Stimulated activated memory B cell treated with anti-CD40 and anti-IgM and Interleukin-4, amounts not matched to agents 10 μg/mL and 1 μg/mL and 100 μg/mL, for 72 hours (primary cell): ENCODE data around the gene EPSTI1.
"Not testable (repeated sequence)": the region's sequence is repeated elsewhere in the genome, so short reads cannot be mapped to it uniquely, and the experiment has no call there.

Experiments used
- ATAC-seq: fragments of 150-1000 bp; cut with Tn5 transposase; 2 replicates; pipeline ENCODE4 v1.10.0; 2021
- H3K27ac Mint-ChIP-seq: one replicate; pipeline ENCODE4 v1.8.0; 2022; ENCODE audit warnings: mild to moderate bottlenecking, mixed read lengths
- H3K27me3 Mint-ChIP-seq: one replicate; pipeline ENCODE4 v1.8.0; 2022; ENCODE audit warnings: mixed read lengths
- H3K36me3 Mint-ChIP-seq: one replicate; pipeline ENCODE4 v1.8.0; 2022; ENCODE audit warnings: mixed read lengths
- H3K4me1 Mint-ChIP-seq: one replicate; pipeline ENCODE4 v1.8.0; 2022; ENCODE audit warnings: mixed read lengths
- H3K4me3 Mint-ChIP-seq: one replicate; pipeline ENCODE4 v1.8.0; 2022; ENCODE audit warnings: mild to moderate bottlenecking, moderate library complexity, mixed read lengths
- H3K9me3 Mint-ChIP-seq: one replicate; pipeline ENCODE4 v1.8.0; 2022; ENCODE audit warnings: mixed read lengths

The EPSTI1 gene

GRCh38 chr13:42991233-42991897, 676 bp downstream of the EPSTI1 start:
- H3K9me3 Mint-ChIP-seq, ATAC-seq, H3K27me3 Mint-ChIP-seq, H3K36me3 Mint-ChIP-seq: not testable (repeated sequence)
- Mint-ChIP-seq H3K4me3 (peak overlapping the region; percentile 98), H3K27ac (peak overlapping the region; percentile 100), H3K4me1 (peaks cover 42% of the 10 kb centered on the region)

- Mint-ChIP-seq H3K4me3 (peak overlapping the region; percentile 98), H3K4me1 (peaks cover 48% of the 10 kb centered on the region), H3K27me3 (no peaks in the 10 kb centered on the region), H3K9me3 (no peaks in the 10 kb centered on the region), H3K36me3 (no peaks in the 10 kb centered on the region), H3K27ac (peak overlapping the region; percentile 100)
- no peak for ATAC-seq
Measured at GRCh38 chr13:42990291-42991232, 1.5 kb downstream of the EPSTI1 start.

GRCh38 chr13:42986176-42986574, 5.9 kb downstream of the EPSTI1 start:
- H3K36me3 Mint-ChIP-seq: no peaks in the 10 kb centered on the region
- ATAC-seq: no peak
- H3K4me1 Mint-ChIP-seq: peaks cover 51% of the 10 kb centered on the region
- H3K27me3 Mint-ChIP-seq: no peaks in the 10 kb centered on the region
- peak overlapping the region; percentile 52 for H3K27ac Mint-ChIP-seq
- no peaks in the 10 kb centered on the region for H3K9me3 Mint-ChIP-seq
- H3K4me3 Mint-ChIP-seq: no peak overlapping the region

DNA sequence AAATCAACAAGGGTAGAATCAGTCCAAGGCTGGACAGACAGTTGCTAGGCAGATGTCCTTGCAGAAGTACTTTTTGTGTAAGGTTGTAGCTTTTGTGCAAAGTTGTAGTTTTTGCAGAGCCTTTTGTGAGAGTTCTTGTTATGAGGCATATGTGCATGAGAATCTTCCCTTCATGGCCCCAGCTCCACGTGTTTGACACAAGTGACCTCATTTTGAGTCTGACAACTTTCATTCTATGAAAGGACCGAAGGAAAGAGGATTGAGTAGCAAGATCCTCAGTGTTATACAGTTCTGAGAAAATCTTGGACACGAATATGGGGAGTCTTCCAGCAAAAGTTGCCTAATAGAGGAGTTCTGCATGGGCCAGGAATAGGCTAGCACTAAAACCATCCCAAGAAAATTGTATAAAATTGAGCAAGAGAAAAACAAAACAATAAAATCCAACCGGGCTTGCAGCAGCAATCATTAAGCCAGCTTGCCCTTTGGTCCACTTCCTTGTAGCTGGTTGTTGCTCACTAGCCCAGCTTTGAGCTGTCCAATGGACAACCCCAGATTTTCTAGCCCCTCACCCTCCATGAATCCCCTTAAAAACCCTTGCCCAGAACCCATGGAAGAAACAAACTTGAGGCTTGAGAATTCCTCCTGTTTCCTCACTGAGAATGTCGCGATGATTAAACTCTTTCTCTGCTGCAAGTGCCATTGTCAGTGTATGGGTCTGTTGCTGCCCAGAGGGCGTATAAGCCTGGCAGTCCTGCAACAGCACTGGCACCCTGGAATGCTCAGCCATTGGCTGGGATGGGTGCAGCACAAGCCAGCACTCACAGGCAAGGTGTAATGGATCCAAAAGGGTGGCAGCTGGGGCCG, 6.5 kb downstream of the EPSTI1 start:
- Mint-ChIP-seq H3K36me3 (no peaks in the 10 kb centered on the region), H3K4me1 (peaks cover 45% of the 10 kb centered on the region), H3K9me3 (no peaks in the 10 kb centered on the region), H3K27me3 (no peaks in the 10 kb centered on the region), H3K27ac (peak overlapping the region; percentile 52), H3K4me3 (no peak overlapping the region)
- no peak for ATAC-seq

DNA sequence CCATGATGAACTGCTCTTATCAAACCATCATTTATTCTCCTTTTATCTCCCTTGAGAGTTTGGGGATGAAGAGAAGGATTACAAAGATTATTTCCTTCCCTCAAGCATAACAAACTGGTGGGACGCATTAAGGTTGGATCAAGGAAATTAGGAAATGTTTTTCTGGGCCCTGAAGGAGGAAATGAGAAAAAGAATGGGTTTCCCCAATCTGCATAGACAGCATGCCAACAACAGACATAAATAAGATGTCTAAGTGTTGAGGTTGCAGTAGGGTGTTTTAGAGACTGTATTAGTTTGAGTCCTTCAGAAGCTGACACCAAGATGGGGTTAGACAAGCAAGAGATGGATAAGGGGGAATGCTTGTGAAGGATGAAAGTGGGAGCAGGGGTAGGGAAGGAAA, 7.3 kb downstream of the EPSTI1 start:
- Mint-ChIP-seq H3K4me3 (peak overlapping the region; percentile 1), H3K36me3 (peaks cover 8% of the 10 kb centered on the region), H3K27me3 (no peaks in the 10 kb centered on the region), H3K4me1 (peaks cover 41% of the 10 kb centered on the region), H3K27ac (peak overlapping the region; percentile 52), H3K9me3 (peaks cover 7% of the 10 kb centered on the region)
- ATAC-seq: peak; percentile 62

DNA sequence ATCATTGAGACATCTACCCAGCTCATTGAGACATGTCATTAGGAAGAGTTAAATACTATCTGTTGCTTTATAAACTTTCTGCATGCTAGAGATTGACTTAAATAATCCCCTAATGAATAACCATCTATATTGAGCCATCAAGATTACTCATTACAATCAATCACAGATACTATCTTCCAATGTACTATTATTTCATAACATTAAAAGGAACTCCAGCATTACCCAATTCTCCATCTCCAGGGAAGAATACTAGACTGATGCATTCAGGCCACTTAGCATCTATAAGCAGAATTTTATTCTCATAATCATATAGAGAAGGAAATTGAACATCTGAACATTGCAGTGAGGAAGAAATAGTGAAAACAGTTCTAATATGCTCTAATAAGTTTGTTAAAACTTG, 8.0 kb downstream of the EPSTI1 start:
- peaks cover 7% of the 10 kb centered on the region for H3K9me3 Mint-ChIP-seq
- H3K4me3 Mint-ChIP-seq: no peak overlapping the region
- H3K27ac Mint-ChIP-seq: no peak overlapping the region
- ATAC-seq: no peak
- peaks cover 10% of the 10 kb centered on the region for H3K36me3 Mint-ChIP-seq
- H3K27me3 Mint-ChIP-seq: no peaks in the 10 kb centered on the region
- H3K4me1 Mint-ChIP-seq: peaks cover 40% of the 10 kb centered on the region

DNA sequence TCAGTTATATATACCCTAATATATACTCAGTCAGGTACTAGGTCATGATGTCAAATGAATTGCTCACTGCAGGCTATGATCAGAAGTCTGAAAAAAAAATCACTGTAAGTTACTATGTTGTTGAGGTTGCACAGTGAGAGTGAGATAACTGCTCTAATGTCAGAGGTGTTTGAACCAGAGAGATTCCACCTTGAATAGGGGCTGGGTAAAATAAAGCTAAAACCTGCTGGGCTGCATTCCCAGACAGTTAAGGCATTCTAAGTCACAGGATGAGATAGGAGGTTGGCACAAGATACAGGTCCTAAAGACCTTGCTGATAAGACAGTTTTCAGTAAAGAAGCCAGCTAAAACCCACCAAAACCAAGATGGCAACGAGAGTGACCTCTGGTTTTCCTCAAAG, 10.2 kb downstream of the EPSTI1 start:
- peaks cover 7% of the 10 kb centered on the region for H3K9me3 Mint-ChIP-seq
- no peak overlapping the region for H3K4me3 Mint-ChIP-seq
- peaks cover 10% of the 10 kb centered on the region for H3K36me3 Mint-ChIP-seq
- ATAC-seq: no peak
- H3K27me3 Mint-ChIP-seq: no peaks in the 10 kb centered on the region
- H3K27ac Mint-ChIP-seq: no peak overlapping the region
- peaks cover 46% of the 10 kb centered on the region for H3K4me1 Mint-ChIP-seq

- H3K4me1 Mint-ChIP-seq: peaks cover 47% of the 10 kb centered on the region
- H3K4me3 Mint-ChIP-seq: no peak overlapping the region
- H3K9me3 Mint-ChIP-seq: peaks cover 7% of the 10 kb centered on the region
- H3K27me3 Mint-ChIP-seq: no peaks in the 10 kb centered on the region
- H3K27ac Mint-ChIP-seq: no peak overlapping the region
- ATAC-seq: no peak
- H3K36me3 Mint-ChIP-seq: peaks cover 10% of the 10 kb centered on the region
Measured at GRCh38 chr13:42981317-42981716, 10.7 kb downstream of the EPSTI1 start.

- H3K9me3 Mint-ChIP-seq: peaks cover 7% of the 10 kb centered on the region
- no peaks in the 10 kb centered on the region for H3K27me3 Mint-ChIP-seq
- no peak overlapping the region for H3K4me3 Mint-ChIP-seq
- peaks cover 15% of the 10 kb centered on the region for H3K4me1 Mint-ChIP-seq
- H3K27ac Mint-ChIP-seq: peak overlapping the region; percentile 24
- peaks cover 22% of the 10 kb centered on the region for H3K36me3 Mint-ChIP-seq
- ATAC-seq: peak; percentile 90
Measured at GRCh38 chr13:42977219-42977659, 14.8 kb downstream of the EPSTI1 start.

GRCh38 chr13:42976066-42976465, 16.0 kb downstream of the EPSTI1 start:
- ATAC-seq: no peak
- peaks cover 22% of the 10 kb centered on the region for H3K36me3 Mint-ChIP-seq
- H3K27ac Mint-ChIP-seq: no peak overlapping the region
- peaks cover 27% of the 10 kb centered on the region for H3K4me1 Mint-ChIP-seq
- no peaks in the 10 kb centered on the region for H3K27me3 Mint-ChIP-seq
- peaks cover 7% of the 10 kb centered on the region for H3K9me3 Mint-ChIP-seq
- H3K4me3 Mint-ChIP-seq: no peak overlapping the region

GRCh38 chr13:42973581-42973980, 18.5 kb downstream of the EPSTI1 start:
- Mint-ChIP-seq H3K4me3 (no peak overlapping the region), H3K27ac (no peak overlapping the region), H3K9me3 (no peaks in the 10 kb centered on the region), H3K27me3 (no peaks in the 10 kb centered on the region), H3K4me1 (peaks cover 43% of the 10 kb centered on the region), H3K36me3 (peaks cover 17% of the 10 kb centered on the region)
- no peak for ATAC-seq

GRCh38 chr13:42971691-42972347, 20.2 kb downstream of the EPSTI1 start:
- H3K4me3 Mint-ChIP-seq: peak overlapping the region; percentile 10
- no peaks in the 10 kb centered on the region for H3K27me3 Mint-ChIP-seq
- H3K4me1 Mint-ChIP-seq: peaks cover 36% of the 10 kb centered on the region
- peaks cover 24% of the 10 kb centered on the region for H3K36me3 Mint-ChIP-seq
- H3K27ac Mint-ChIP-seq: peak overlapping the region; percentile 74
- ATAC-seq: peak; percentile 64
- H3K9me3 Mint-ChIP-seq: no peaks in the 10 kb centered on the region

DNA sequence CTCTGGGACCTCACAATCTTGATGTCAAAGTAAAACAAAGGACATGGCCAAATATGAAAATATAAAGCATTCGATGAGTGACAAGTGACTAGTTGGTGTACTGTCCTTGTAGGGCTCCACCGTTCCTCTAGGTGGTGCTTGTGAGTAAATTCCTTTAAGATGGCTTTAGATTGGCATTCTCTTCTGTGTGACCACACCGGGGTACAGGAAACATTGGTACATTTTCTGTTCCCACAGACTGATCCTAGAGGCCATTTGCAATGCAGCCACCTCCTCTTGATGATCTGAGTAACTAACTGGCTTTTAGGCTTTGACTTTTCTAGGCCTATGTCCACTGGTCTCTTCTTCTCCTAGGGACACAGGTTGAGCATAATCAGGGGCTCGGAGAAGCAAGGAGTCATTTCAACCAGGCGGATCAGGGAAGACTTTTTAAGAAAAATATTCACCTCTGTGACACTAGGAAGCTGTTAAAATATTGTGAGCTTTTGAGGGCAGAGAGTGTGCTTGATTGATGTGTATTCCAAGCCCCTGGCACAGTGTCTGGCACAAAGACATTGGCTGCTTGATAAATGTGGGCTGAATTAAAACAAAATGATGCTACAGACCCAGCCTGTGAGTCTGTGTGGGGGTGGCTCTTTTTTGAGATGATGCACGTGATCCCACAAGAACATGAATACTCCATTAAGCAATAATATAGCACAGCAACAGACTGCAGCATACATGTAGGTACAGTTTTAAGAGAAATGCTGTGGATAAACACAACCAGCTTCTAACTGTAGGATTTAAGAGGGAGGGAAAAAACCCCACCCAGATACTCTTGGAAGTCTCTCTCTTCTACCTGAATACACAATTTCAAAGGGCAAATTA, 21.0 kb downstream of the EPSTI1 start:
- Mint-ChIP-seq H3K27ac (peak overlapping the region; percentile 74), H3K9me3 (no peaks in the 10 kb centered on the region), H3K36me3 (peaks cover 24% of the 10 kb centered on the region), H3K27me3 (no peaks in the 10 kb centered on the region), H3K4me1 (peaks cover 36% of the 10 kb centered on the region), H3K4me3 (no peak overlapping the region)
- ATAC-seq: peak; percentile 78
